Suprapubic skin (tissue), 4 donors: ENCODE data around the gene CAPN9. TPM values are rescaled to one million over a fixed set of nuclear protein-coding genes. Genes with fewer than 3 reads are reported as not detected.

Source experiments
- DNase-seq, 2 donors: peaks; one replicate each; pipeline ENCODE4 v3.0.0-alpha.2; 2019; ENCODE audit warnings: low spot score in 2 of 2
- H3K27ac ChIP-seq: fragments of 200-600 bp; sonication (generic); one replicate; pipeline ENCODE4 v1.5.1; 2019
- H3K27me3 ChIP-seq: fragments of 200-600 bp; sonication (generic); one replicate; pipeline ENCODE4 v1.5.1; 2019
- H3K36me3 ChIP-seq: fragments of 200-600 bp; sonication (generic); one replicate; pipeline ENCODE4 v1.5.1; 2019
- H3K4me1 ChIP-seq: fragments of 200-600 bp; sonication (generic); one replicate; pipeline ENCODE4 v1.5.1; 2019
- H3K4me3 ChIP-seq: fragments of 200-600 bp; sonication (generic); one replicate; pipeline ENCODE4 v1.5.1; 2019; ENCODE audit warnings: mild to moderate bottlenecking
- H3K9me3 ChIP-seq: fragments of 200-600 bp; sonication (generic); one replicate; pipeline ENCODE4 v1.5.1; 2019
- EP300 ChIP-seq: sonication (generic); formaldehyde crosslinking; IDR thresholded peaks from one replicate; pipeline ENCODE4 v1.6.1; 2017; ENCODE audit warnings: antibody characterized with exemption
- POLR2A ChIP-seq, 2 donors: fragments of 450-650 bp; IDR thresholded peaks; one replicate each; pipeline ENCODE4 v1.6.1; 2017; ENCODE audit warnings: antibody characterized with exemption in 2 of 2, mild to moderate bottlenecking in 2 of 2, moderate library complexity in 2 of 2
- POLR2AphosphoS5 ChIP-seq, 3 donors: sonication (generic); formaldehyde crosslinking; IDR thresholded peaks; one replicate each; pipeline ENCODE4 v1.6.1; 2017; ENCODE audit warnings: antibody characterized with exemption in 3 of 3
- WGBS: methylation state at CpG from one replicate; pipeline ENCODE4 v1.1.5; 2018; 5-methylcytosine and 5-hydroxymethylcytosine counted together
- total RNA-seq, 4 donors: library from RNA; depleted of rRNA; stranded (reverse); fragments of >200 nt; gene quantifications; one replicate each; pipeline ENCODE4 v1.1.0, GENCODE V29; 2016
- TF ChIP-seq, protein P1 (sequence below), 2 donors: fragments of 200-600 bp in 1 of 2; fragments of 450-650 bp in 1 of 2; sonication (generic) in 1 of 2; IDR thresholded peaks; one replicate each; pipeline ENCODE4 v1.5.1; 2016 to 2019; ENCODE audit warnings: antibody characterized with exemption in 2 of 2, mild to moderate bottlenecking in 1 of 2, moderate library complexity in 1 of 2

The CAPN9 gene
- total RNA-seq, 4 donors from 2014 or later = 0.48 to 4.2 TPM; not detected in 2

DNA sequence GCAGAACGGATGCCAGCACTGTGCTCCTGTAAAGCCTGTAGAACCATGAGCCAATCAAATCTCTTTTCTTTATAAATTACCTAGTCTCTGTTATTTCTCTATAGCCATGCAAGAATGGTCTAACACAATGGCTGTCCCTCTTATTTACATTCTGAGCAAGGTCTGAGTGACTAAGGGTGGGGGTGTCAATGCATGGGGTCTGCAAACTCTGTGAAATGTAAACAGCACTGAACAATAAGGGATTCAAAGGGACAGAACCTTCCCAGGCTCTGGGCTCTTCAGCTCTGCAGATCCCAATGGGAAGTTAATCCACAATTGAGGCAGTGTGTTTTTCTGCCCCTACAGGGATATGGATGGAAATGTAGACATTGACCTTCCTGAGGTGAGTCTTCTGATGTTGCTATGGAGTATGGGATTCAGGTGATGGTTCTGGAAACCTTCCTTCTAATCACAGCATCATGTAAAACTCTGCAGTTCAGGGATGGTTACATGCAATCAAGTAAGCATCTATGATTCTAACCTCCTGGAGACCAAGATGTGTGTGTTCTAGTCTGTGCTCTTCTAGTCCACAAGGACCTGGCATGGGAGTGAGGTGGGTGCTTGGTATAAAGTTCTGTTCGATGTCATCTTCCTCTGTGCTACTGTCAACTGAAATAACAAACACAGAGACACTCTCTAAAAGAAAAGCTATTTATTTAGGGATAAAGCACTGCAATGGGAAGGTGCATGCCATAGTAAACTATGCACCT is 38.6 kb downstream of the CAPN9 start:
- DNase-seq = no peak
- no peak overlapping the region for H3K27ac ChIP-seq
- 85% methylated on average over 2 of the region's 2 CpGs for WGBS
- no peak overlapping the region for H3K4me3 ChIP-seq
- H3K9me3 ChIP-seq = no peaks in the 10 kb centered on the region
- H3K27me3 ChIP-seq = peaks cover 5% of the 10 kb centered on the region
- no peaks in the 10 kb centered on the region for H3K4me1 ChIP-seq
- H3K36me3 ChIP-seq = no peaks in the 10 kb centered on the region
- TF ChIP-seq, protein P1, sequence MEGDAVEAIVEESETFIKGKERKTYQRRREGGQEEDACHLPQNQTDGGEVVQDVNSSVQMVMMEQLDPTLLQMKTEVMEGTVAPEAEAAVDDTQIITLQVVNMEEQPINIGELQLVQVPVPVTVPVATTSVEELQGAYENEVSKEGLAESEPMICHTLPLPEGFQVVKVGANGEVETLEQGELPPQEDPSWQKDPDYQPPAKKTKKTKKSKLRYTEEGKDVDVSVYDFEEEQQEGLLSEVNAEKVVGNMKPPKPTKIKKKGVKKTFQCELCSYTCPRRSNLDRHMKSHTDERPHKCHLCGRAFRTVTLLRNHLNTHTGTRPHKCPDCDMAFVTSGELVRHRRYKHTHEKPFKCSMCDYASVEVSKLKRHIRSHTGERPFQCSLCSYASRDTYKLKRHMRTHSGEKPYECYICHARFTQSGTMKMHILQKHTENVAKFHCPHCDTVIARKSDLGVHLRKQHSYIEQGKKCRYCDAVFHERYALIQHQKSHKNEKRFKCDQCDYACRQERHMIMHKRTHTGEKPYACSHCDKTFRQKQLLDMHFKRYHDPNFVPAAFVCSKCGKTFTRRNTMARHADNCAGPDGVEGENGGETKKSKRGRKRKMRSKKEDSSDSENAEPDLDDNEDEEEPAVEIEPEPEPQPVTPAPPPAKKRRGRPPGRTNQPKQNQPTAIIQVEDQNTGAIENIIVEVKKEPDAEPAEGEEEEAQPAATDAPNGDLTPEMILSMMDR (IDR thresholded peaks at IDR 0.05) = no peak
- TF ChIP-seq POLR2AphosphoS5 (IDR thresholded peaks at IDR 0.05) (no peak), EP300 (no peak), POLR2A (IDR thresholded peaks at IDR 0.05) (no peak)

GRCh38 chr1:230786385-230786753 is 39.2 kb downstream of the CAPN9 start:
- Histone ChIP-seq H3K4me3 (no peak overlapping the region), H3K4me1 (no peaks in the 10 kb centered on the region), H3K27ac (no peak overlapping the region), H3K27me3 (peaks cover under 1% of the 10 kb centered on the region), H3K9me3 (no peaks in the 10 kb centered on the region), H3K36me3 (no peaks in the 10 kb centered on the region)
- TF ChIP-seq EP300 (no peak), POLR2AphosphoS5 (IDR thresholded peaks at IDR 0.05) (no peak), POLR2A (IDR thresholded peaks at IDR 0.05) (no peak)
- TF ChIP-seq, protein P1 (IDR thresholded peaks at IDR 0.05) = no peak
- DNase-seq = no peak
- WGBS = 96% methylated on average over 3 of the region's 3 CpGs

DNA sequence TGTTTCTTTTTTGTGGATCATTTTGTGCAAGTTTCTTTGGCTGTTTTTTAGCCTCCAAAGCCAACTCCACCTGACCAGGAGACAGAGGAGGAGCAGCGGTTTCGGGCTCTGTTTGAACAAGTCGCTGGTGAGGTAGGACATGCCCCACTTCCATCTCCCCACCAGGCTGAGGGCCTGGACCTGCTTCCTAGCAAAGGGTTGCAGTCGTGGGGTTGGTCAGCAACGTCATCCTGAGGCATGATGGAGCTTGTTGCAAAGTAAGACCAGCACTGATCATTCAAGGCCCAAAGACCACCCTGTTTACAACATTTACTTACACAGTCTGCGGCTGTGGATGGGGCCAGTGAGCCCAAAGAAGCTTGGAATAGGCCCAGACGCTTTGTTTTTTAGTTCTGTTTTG is 40.3 kb downstream of the CAPN9 start:
- H3K4me1 ChIP-seq = no peaks in the 10 kb centered on the region
- TF ChIP-seq POLR2AphosphoS5 (IDR thresholded peaks at IDR 0.05) = no peak
- no peak for TF ChIP-seq POLR2A (IDR thresholded peaks at IDR 0.05)
- TF ChIP-seq, protein P1 (IDR thresholded peaks at IDR 0.05) = no peak
- TF ChIP-seq EP300 = no peak
- no peak overlapping the region for H3K27ac ChIP-seq
- WGBS = 85% methylated on average over 7 of the region's 7 CpGs
- no peak for DNase-seq
- H3K9me3 ChIP-seq = no peaks in the 10 kb centered on the region
- no peaks in the 10 kb centered on the region for H3K27me3 ChIP-seq
- H3K36me3 ChIP-seq = no peaks in the 10 kb centered on the region
- no peak overlapping the region for H3K4me3 ChIP-seq

DNA sequence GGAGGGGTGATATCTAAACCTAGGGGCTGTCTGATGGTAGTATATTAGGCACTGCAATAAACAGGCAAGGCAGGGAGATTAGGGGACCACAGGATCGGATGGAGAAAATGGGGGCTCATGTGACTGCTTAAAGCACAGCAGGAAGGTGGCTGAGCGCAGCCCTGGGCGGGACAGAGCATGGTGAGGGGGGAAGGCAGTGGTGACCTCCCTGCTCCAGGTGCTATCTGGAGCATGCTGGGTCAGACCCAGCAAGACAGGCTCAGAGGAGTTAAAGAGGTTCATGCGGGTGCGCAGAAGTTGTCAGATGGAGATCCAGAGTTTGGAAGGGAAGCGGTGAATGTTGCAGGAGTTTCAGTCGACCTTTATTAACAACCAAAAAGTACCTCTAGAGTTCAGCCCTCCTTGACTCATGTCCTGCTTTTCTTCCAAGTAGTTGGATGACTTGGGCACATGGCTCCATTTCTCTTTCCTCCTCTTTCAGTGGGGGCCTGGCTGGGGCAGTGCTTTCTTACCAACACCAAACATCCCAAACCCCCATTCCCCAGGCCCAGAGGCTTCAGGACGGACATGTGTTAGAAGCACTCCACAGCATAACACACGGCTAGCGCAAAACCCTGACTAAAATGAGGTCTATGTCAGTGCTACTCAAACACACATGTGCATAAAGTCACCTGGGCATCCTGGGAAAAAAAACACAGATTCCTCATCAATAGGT is 41.5 kb downstream of the CAPN9 start:
- Histone ChIP-seq H3K9me3 (no peaks in the 10 kb centered on the region), H3K27ac (no peak overlapping the region), H3K4me1 (no peaks in the 10 kb centered on the region), H3K4me3 (no peak overlapping the region), H3K27me3 (no peaks in the 10 kb centered on the region), H3K36me3 (no peaks in the 10 kb centered on the region)
- TF ChIP-seq POLR2A (IDR thresholded peaks at IDR 0.05) = no peak
- TF ChIP-seq, protein P1 (IDR thresholded peaks at IDR 0.05) = no peak
- no peak for TF ChIP-seq EP300
- TF ChIP-seq POLR2AphosphoS5 (IDR thresholded peaks at IDR 0.05) = no peak
- WGBS = 96% methylated on average over 10 of the region's 10 CpGs
- DNase-seq = no peak

DNA sequence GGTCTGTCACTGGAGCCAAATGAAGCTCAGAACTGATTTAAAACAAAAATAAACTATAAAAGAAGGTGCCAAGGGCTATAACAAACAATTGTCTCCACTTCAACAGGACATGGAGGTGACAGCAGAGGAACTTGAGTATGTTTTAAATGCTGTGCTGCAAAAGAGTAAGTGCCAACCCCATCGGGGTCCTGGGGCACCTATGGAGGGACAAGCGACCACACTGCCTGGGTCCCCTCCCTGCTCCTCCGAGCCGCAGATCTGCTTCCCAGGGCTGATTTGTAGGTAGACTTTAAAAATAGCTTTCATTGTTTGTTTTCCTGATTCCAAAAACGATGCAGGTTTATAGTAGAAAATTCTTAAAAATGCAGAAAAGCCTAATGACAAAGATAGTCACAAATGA is 42.8 kb downstream of the CAPN9 start:
- DNase-seq = no peak
- H3K36me3 ChIP-seq = no peaks in the 10 kb centered on the region
- no peak overlapping the region for H3K27ac ChIP-seq
- no peak for TF ChIP-seq EP300
- no peaks in the 10 kb centered on the region for H3K27me3 ChIP-seq
- no peaks in the 10 kb centered on the region for H3K9me3 ChIP-seq
- no peaks in the 10 kb centered on the region for H3K4me1 ChIP-seq
- H3K4me3 ChIP-seq = no peak overlapping the region
- 85% methylated on average over 5 of the region's 5 CpGs for WGBS
